Lower leg skin (tissue), 4 donors: ENCODE results near the gene SELENOS. TPM values are rescaled to one million over a fixed set of nuclear protein-coding genes. Genes with fewer than 3 reads are reported as not detected.
"Not testable (repeated sequence)": the region's sequence is repeated elsewhere in the genome, so short reads cannot be mapped to it uniquely, and the experiment has no call there.

Experiments used
- DNase-seq, 2 donors: peaks; one replicate each; pipeline ENCODE4 v3.0.0-alpha.2; 2019; ENCODE audit warnings: low spot score in 2 of 2
- H3K4me3 ChIP-seq: fragments of 200-600 bp; sonication (generic); 2 replicates; pipeline ENCODE4 v1.5.1; 2017; ENCODE audit warnings: mild to moderate bottlenecking, low read depth; ENCODE audit not compliant: poor library complexity, severe bottlenecking
- POLR2A ChIP-seq, 2 donors: fragments of 450-650 bp; IDR thresholded peaks; one replicate each; pipeline ENCODE4 v1.6.1; 2016 to 2017; ENCODE audit warnings: antibody characterized with exemption in 2 of 2, mild to moderate bottlenecking in 1 of 2, moderate library complexity in 1 of 2
- WGBS, 2 donors: methylation state at CpG; one replicate each; pipeline ENCODE4 v1.1.5; 2018; 5-methylcytosine and 5-hydroxymethylcytosine counted together
- intact Hi-C: fragments of 100-400 bp; cut with DNase I; formaldehyde crosslinking; loops from one replicate; pipeline ENCODE4 v1.15.0; 2023; ENCODE audit warnings: low total_unique reads
- total RNA-seq, 4 donors: library from RNA; depleted of rRNA; stranded (reverse); fragments of >200 nt; gene quantifications; one replicate each; pipeline ENCODE4 v1.1.0, GENCODE V29; 2016
- TF ChIP-seq, protein P1 (sequence below), 3 donors: fragments of 450-650 bp; IDR thresholded peaks; one replicate each; pipeline ENCODE4 v1.5.1; 2016; ENCODE audit warnings: antibody characterized with exemption in 3 of 3, mild to moderate bottlenecking in 3 of 3, moderate library complexity in 2 of 3

Gene SELENOS
- total RNA-seq, 4 donors from 2014 or later: 64.9 to 74.5 (median 67.8) TPM

DNA sequence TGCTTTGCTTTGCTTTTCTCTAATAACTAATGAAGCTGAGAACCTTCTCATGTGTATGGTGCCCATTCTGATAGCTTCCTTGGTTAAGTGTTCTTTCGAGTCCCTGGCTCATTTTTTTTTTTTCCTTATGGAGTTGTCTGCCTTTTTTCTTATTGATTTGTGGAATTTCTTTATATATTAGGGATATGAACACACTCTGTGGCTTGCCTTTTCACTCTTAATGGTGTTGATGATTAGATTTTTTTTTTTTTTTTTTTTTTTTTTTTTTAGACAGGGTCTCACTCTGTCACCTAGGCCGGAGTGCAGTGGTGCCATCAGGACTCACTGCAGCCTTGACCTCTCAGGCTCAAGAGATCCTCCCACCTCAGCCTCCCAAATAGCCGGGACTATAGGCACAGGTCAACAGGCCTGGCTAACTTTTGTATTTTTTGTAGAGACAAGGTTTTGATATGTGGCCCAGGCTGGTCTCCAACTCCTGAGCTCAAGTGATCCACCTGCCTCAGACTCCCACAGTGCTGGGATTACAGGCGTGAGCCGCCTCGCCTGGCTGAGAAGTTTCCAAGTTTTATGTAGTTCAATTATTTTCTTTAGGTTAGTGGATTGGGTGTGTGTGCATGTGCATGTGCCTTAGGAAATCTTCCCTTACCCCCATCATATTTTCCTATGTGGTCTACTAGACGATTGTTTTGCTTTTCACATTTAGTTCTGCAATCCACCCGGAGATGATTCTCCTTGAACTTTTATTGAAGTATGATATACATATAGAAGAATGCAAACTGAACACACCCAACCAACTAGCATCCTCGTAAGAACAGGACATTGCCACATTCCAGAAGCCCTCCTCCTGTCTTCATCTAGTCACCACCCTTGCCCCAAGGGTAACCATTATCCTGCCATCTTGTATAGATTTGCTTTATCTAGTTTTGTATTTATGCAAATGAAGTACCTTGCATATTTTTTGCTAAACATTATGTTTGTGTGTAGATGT lies 19.4 kb upstream of the SELENOS start:
- no peak for TF ChIP-seq POLR2A (IDR thresholded peaks at IDR 0.05)
- TF ChIP-seq, protein P1, sequence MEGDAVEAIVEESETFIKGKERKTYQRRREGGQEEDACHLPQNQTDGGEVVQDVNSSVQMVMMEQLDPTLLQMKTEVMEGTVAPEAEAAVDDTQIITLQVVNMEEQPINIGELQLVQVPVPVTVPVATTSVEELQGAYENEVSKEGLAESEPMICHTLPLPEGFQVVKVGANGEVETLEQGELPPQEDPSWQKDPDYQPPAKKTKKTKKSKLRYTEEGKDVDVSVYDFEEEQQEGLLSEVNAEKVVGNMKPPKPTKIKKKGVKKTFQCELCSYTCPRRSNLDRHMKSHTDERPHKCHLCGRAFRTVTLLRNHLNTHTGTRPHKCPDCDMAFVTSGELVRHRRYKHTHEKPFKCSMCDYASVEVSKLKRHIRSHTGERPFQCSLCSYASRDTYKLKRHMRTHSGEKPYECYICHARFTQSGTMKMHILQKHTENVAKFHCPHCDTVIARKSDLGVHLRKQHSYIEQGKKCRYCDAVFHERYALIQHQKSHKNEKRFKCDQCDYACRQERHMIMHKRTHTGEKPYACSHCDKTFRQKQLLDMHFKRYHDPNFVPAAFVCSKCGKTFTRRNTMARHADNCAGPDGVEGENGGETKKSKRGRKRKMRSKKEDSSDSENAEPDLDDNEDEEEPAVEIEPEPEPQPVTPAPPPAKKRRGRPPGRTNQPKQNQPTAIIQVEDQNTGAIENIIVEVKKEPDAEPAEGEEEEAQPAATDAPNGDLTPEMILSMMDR (IDR thresholded peaks at IDR 0.05): no peak
- peak in 1 of 2 donors; percentile 58 for DNase-seq
- intact Hi-C loops: no loop called here
- 71 to 73% methylated on average over 9 of the region's 9 CpGs for WGBS, 2 donors
- no peak overlapping the region for H3K4me3 ChIP-seq

DNA sequence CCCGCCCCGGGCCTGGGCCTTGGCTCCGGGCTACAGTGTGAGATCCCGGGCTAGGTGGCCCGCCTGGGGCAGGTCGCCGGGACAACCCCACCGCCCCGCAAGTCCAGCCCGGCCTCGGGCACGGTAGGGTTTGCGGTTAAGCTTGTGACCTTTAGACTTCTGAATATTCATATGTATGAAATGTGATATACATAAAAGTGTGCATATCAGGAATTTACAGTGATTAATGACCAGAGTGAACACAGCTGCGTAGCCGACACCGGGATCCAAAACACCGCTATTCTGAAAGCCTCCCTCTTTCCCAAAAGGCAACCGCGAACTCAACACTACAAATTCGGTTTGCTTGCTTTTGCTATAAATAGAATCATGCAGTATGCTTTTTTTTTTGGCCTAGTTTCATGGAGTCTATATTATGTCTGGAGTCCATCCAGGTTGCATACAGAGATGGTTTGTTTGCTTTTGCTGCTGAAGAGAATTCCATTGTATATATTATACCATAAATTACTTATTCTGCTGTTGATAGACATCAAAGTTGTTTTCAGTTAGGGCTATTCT lies 18.4 kb upstream of the SELENOS start:
- no peak for TF ChIP-seq POLR2A (IDR thresholded peaks at IDR 0.05)
- TF ChIP-seq, protein P1 (IDR thresholded peaks at IDR 0.05): no peak
- peak overlapping the region; percentile 88 for H3K4me3 ChIP-seq
- intact Hi-C loops: no loop called here
- WGBS, 2 donors: 1% methylated on average over 20 of the region's 20 CpGs
- DNase-seq: peak in 1 of 2 donors; percentile 90

DNA sequence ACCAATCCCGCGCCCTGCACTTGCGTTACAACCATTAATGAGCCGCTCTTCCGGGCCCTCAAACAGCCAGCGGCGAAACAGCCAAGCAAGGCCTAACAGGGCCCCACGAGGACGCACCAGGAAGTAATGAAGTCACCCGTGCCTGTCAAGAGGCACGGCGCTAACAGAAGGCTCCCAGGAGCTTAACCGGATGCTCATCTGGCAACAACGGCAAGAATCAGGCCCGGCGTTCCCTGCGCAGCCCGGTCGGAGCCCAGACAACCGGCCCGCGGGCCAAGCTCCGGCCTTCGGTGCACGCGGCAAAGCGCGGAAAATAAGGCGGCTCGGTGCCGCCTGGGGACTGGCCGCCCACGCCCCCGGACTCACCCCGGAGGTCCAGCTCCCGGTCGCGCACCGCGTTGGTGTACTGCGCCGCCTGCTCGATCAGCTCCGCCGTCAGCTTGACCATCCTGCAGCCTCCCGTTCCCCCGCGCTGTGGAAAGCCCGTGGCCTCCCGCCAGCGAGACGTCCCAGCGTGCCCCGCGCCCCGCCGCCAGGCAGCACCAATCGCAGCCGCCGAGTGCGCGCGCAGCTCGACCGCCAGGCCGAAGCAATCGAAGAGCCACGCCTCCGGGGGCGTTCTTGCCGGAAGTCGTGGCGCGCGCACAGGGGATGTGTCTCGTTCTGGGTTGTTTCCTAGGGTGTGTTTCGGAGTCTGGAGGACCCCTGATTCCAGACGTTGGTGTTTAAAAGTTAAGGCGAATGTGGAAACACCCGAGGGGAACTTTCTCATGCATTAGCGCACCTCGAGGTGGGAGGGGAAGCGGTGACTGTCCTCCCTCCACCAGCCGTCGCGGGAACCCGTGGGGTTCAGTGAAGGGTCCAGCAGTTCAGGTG lies 17.7 kb upstream of the SELENOS start, which contains the start of gene SNRPA1:
TSS of gene SNRPA1 (minus strand) at position 518 of the 876 bp plus-strand sequence. CDS start at position 448, 70 bp downstream.
- DNase-seq: peak; percentile 95 to 99
- H3K4me3 ChIP-seq: peak within 1 kb of the TSS; percentile 88
- 0% methylated on average over 40 to 46 of the region's 87 CpGs for WGBS, 2 donors
- TF ChIP-seq, protein P1 (IDR thresholded peaks at IDR 0.05): no peak
- peak in 1 of 2 donors; percentile 15 for TF ChIP-seq POLR2A (IDR thresholded peaks at IDR 0.05)
- intact Hi-C loops: no loop called here

DNA sequence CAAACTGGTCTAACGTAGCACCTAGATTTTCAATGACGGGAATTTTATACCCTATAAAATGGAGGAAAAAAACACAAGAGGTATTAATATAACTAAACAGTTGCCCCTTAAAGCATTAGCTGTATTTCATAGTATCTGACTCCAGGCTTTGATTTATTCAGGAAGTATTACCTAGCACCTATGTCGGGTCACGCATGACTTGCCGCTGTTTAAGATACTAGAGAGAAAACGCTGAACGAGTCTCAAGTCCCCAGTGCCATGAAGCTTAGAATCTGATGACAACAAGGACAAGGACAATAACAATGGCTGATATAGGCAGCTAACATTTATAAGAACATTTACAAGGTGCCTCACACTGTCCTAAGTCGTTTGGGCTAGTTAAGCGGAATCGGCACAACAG lies 15.8 kb upstream of the SELENOS start:
- no peak for DNase-seq
- 61 to 69% methylated on average over 10 of the region's 10 CpGs for WGBS, 2 donors
- TF ChIP-seq, protein P1 (IDR thresholded peaks at IDR 0.05): no peak
- TF ChIP-seq POLR2A (IDR thresholded peaks at IDR 0.05): no peak
- intact Hi-C loops: no loop called here
- no peak overlapping the region for H3K4me3 ChIP-seq

DNA sequence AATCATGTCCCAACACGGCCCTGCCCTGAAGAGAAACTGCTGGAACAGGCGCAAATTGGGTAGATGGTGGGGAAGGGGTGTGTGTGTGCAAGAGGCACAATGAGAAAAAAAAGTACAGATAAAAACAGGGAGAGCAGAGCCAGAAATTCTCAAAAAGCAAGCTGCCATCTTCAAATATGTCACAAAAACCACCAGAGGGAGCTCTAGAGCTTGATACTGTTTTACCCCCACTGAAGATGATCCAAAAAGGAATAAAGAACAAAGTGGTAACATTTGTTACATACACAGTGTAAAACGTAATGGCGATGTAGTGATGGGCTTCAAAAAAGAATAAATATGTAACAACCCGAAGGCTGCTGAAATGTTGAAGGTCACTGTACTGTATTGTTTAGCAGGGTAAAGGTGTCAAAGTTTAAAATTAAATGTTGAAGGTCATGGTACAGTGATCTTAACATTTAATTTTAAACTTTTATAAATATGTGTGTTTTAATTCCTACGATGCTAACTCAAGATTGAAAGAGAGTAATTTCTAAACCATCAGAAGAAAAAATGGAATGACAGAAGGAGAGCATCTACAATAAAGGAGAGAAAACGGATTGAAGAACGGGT lies 11.7 kb upstream of the SELENOS start:
- peak in 1 of 2 donors; percentile 46 for DNase-seq
- no peak overlapping the region for H3K4me3 ChIP-seq
- TF ChIP-seq POLR2A (IDR thresholded peaks at IDR 0.05): no peak
- TF ChIP-seq, protein P1 (IDR thresholded peaks at IDR 0.05): peak in 1 of 3 donors; percentile 25
- WGBS, 2 donors: 66 to 75% methylated on average over 8 of the region's 8 CpGs
- intact Hi-C loops: no loop called here

DNA sequence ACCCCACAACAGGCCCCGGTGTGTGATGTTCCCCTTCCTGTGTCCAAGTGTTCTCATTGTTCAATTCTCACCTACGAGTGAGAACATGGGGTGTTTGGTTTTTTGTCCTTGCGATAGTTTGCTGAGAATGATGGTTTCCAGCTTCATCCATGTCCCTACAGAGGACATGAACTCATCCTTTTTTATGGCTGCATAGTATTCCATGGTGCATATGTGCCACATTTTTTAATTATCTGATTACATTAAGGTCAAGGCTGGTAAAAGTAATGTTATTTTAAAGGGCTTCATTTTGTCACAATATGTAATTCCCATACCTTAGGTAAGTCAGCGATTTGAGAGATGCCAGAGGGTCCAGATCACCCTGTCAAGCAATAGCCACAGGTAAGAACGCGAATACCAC lies 10.1 kb upstream of the SELENOS start:
- intact Hi-C loops, DNase-seq, H3K4me3 ChIP-seq: not testable (repeated sequence)
- 96% methylated on average over 6 of the region's 6 CpGs for WGBS, 2 donors
